Heart left ventricle (tissue), 16 donors: ENCODE results near the gene WDFY3. TPM values are rescaled to one million over a fixed set of nuclear protein-coding genes. Genes with fewer than 3 reads are reported as not detected.

Experiments
- ATAC-seq, 4 donors: fragments of 200-7000 bp; cut with Tn5 transposase; one replicate each; pipeline ENCODE4 v1.9.1; 2020 to 2022; ENCODE audit warnings: moderate library complexity in 4 of 4, mild to moderate bottlenecking in 3 of 4, moderate number of reproducible peaks in 1 of 4
- DNase-seq, 5 donors: peaks; one replicate each; pipeline ENCODE4 v3.0.0-alpha.2; 2020
- H3K27ac ChIP-seq, 12 donors: fragments of 200-600 bp; sonication (generic) in 4 of 12; one replicate each; pipeline versions ENCODE4 v1.5.0 to v1.8.0; 2016 to 2022; ENCODE audit warnings: mild to moderate bottlenecking in 2 of 12
- H3K27me3 ChIP-seq, 9 donors: fragments of 200-600 bp; sonication (generic) in 2 of 9; one replicate each; pipeline versions ENCODE4 v1.5.1 to v1.8.0; 2016 to 2022; ENCODE audit warnings: mild to moderate bottlenecking in 3 of 9
- H3K36me3 ChIP-seq, 9 donors: fragments of 200-600 bp; sonication (generic) in 2 of 9; one replicate each; pipeline versions ENCODE4 v1.5.0 to v1.8.0; 2018 to 2022; ENCODE audit warnings: mild to moderate bottlenecking in 2 of 9
- H3K4me1 ChIP-seq, 12 donors: fragments of 200-600 bp; sonication (generic) in 4 of 12; one replicate each; pipeline versions ENCODE4 v1.5.0 to v1.8.0; 2016 to 2022; ENCODE audit warnings: mild to moderate bottlenecking in 3 of 12
- H3K4me3 ChIP-seq, 12 donors: fragments of 200-600 bp; sonication (generic) in 4 of 12; one replicate each; pipeline versions ENCODE4 v1.5.0 to v1.8.0; 2017 to 2022; ENCODE audit warnings: mild to moderate bottlenecking in 9 of 12, moderate library complexity in 4 of 12
- H3K9me3 ChIP-seq, 12 donors: fragments of 200-600 bp; sonication (generic) in 4 of 12; one replicate each; pipeline versions ENCODE4 v1.5.0 to v1.8.0; 2016 to 2022; ENCODE audit warnings: mild to moderate bottlenecking in 1 of 12
- CTCF ChIP-seq, 12 donors: fragments of 200-600 bp; sonication (generic) in 4 of 12; IDR thresholded peaks; one replicate each; pipeline versions ENCODE4 v1.5.0 to v1.8.0; 2018 to 2022; ENCODE audit warnings: antibody characterized with exemption in 12 of 12, mild to moderate bottlenecking in 5 of 12
- POLR2A ChIP-seq, 2 donors: fragments of 450-650 bp; IDR thresholded peaks; one replicate each; pipeline ENCODE4 v1.6.1; 2017; ENCODE audit warnings: antibody characterized with exemption in 2 of 2, mild to moderate bottlenecking in 2 of 2, moderate library complexity in 2 of 2
- WGBS, 4 donors: extraction: QIAGEN DNeasy Blood & Tissue Kit in 2 of 4; methylation state at CpG; one replicate each; pipeline versions ENCODE4 v1.1.5 to v1.1.7; 2013 to 2018; 5-methylcytosine and 5-hydroxymethylcytosine counted together
- intact Hi-C, 10 donors: fragments of 100-400 bp; cut with DNase I; formaldehyde crosslinking; loops; one replicate each; pipeline versions ENCODE4 v1.11.1 to v1.14.2; 2022
- polyA plus RNA-seq, 2 donors: library from polyadenylated mRNA; stranded (reverse); fragments of 200-250 nt; gene quantifications; one replicate each; pipeline ENCODE4 v1.2.3, GENCODE V29; 2013
- total RNA-seq, 9 donors: library from RNA; depleted of rRNA in 2 of 9; stranded (reverse); fragments of >200 nt in 2 of 9; fragmentation: NEBNext Ultra II Directional in 3 of 9; extraction: Animal tissue kit (Norgen Biotek cat#: 25700) in 3 of 9; gene quantifications; one replicate each; pipeline versions ENCODE4 v1.1.0 to v1.2.4, GENCODE V29; 2016 to 2023
- donor health status: ischemic (EF 13 %, LVEDD 7.1; RV severe dilation, severe dysfunction).
- donor health status: healthy with polysubstance abuse.
- donor health status: DM: no; HTN: yes; CAD: no.
- donor health status: DM: no; HTN: no; CAD: no.
- donor health status: ischemic (EF 25% LVEDD 6.9; RV normal size, moderate dysfunction).
- donor health status: ischemic (EF 25% LVEDD 5.7; RV mildly dilated, moderate dysfunction).
- donor health status: healthy.
- donor health status: DM: yes; HTN: yes; CAD: no.
- donor health status: ischemic (EF 35%, LVEDD 5.7; RV mildly dilated, moderate dysfunction).
- donor health status: nonischemic (EF 11% LVEDD 7.7; RV severe dilation, severe dysfunction).
- donor health status: DM: yes; HTN: yes; CAD: no.
- donor health status: PGD.
- donor health status: ischemic (EF 29% LVEDD 5.4; RV normal size, mild dysfunction).
- donor health status: nonischemic (EF 23%, LVEDD 6.1; RV moderate dilation, normal function).

Gene WDFY3
- total and polyA plus RNA-seq, 11 donors: 5.0 to 103 (median 40.4) TPM

GRCh38 chr4:84849051-84849640, 117.3 kb downstream of the WDFY3 start:
- TF ChIP-seq CTCF (IDR thresholded peaks at IDR 0.05) (no peak), POLR2A (IDR thresholded peaks at IDR 0.05) (no peak)
- H3K27ac ChIP-seq: no peak overlapping the region
- peaks cover 0 to 46% (median 33%) of the 10 kb centered on the region in 9 donors for H3K36me3 ChIP-seq
- H3K4me3 ChIP-seq: no peak overlapping the region
- H3K9me3 ChIP-seq: no peaks in the 10 kb centered on the region
- intact Hi-C loops: loop anchor here in 2 of 10 donors (10.0 kb wide), 2 partner anchors 46 to 116 kb away; partner anchors contain the start of gene WDFY3 (in 1 of the 2)
- ATAC-seq (no peak), DNase-seq (no peak)
- H3K27me3 ChIP-seq: no peaks in the 10 kb centered on the region
- H3K4me1 ChIP-seq: peaks cover 0 to 19% (median 0%) of the 10 kb centered on the region in 12 donors

- no peak overlapping the region for H3K4me3 ChIP-seq
- peaks cover 0 to 46% (median 33%) of the 10 kb centered on the region in 9 donors for H3K36me3 ChIP-seq
- peaks cover 0 to 19% (median 0%) of the 10 kb centered on the region in 12 donors for H3K4me1 ChIP-seq
- H3K27me3 ChIP-seq: no peaks in the 10 kb centered on the region
- no peaks in the 10 kb centered on the region for H3K9me3 ChIP-seq
- ATAC-seq (no peak), DNase-seq (no peak)
- peak overlapping the region in 1 of 12 donors; percentile 33 for H3K27ac ChIP-seq
- TF ChIP-seq CTCF (IDR thresholded peaks at IDR 0.05) (no peak), POLR2A (IDR thresholded peaks at IDR 0.05) (no peak)
- 89 to 92% (median 91%) methylated on average over 2 of the region's 2 CpGs for WGBS, 4 donors
- intact Hi-C loops: loop anchor here in 2 of 10 donors (10.0 kb wide), 2 partner anchors 46 to 116 kb away; partner anchors contain the start of gene WDFY3 (in 1 of the 2)
Measured at GRCh38 chr4:84848432-84848831, 118.1 kb downstream of the WDFY3 start.

GRCh38 chr4:84847978-84848377, 118.5 kb downstream of the WDFY3 start:
- H3K27me3 ChIP-seq: no peaks in the 10 kb centered on the region
- intact Hi-C loops: loop anchor here in 2 of 10 donors (10.0 kb wide), 2 partner anchors 47 to 117 kb away; partner anchors contain the start of gene WDFY3 (in 1 of the 2)
- 77 to 94% (median 89%) methylated on average over 2 of the region's 2 CpGs for WGBS, 4 donors

More at GRCh38 chr4:84847978-84848377, 118.5 kb downstream of the WDFY3 start:
- Histone ChIP-seq H3K4me3 (no peak overlapping the region), H3K4me1 (peaks cover 0 to 19% (median 0%) of the 10 kb centered on the region in 12 donors), H3K9me3 (no peaks in the 10 kb centered on the region), H3K36me3 (peaks cover 0 to 46% (median 33%) of the 10 kb centered on the region in 9 donors), H3K27ac (peak overlapping the region in 1 of 12 donors; percentile 33)
- TF ChIP-seq CTCF (IDR thresholded peaks at IDR 0.05) (no peak), POLR2A (IDR thresholded peaks at IDR 0.05) (no peak)
- DNase-seq (no peak), ATAC-seq (peak in 2 of 4 donors; percentile 38 to 57)
